ENCODE results near the gene METTL26.

The METTL26 gene

DNA sequence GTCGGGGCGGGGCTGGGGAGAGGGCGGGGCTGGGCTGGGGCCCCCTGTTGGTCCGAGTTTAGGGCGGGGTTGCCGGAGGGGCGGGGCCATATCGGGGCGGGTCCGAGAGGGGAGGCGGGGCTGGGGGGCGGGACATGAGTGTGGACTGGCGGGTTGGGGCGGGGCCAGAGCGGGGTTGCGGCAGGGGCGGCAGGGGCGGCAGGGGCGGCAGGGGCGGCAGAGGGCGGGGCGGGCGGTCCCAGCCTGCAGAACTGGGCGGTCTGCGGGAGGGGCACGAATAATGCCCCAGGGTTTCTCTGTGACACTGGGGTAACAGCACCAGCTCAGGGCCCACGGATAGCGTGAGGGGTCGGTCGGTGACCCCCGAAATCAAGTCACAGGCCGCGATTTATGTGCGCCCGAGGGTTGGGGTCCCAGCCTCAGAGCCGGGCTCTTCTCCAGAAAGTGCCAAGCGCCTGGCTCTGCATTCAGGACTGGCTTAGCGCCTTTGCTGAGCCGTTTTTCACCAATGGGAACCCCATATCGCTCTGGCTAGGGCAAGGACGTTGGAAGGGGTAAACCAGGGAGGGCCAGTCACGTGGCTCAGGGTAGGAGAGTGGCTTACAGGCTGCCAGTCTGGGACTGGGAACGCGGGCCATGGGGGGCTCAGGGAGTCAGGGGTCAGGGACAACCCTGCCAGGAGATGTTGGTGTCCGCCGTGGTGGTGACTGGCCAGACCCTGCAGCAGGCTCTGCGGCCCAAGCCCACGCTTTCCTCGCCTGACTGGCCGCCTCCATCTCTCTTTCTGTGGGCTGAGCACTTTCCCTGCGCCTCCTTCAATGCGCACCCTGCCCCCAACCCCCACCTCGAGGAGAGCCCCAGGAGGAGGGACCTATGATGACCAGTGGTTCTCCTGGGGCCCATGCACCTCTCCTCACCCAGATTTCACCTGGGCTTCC is 1.2 kb upstream of the METTL26 start:
- peak; percentile 89 for DNase-seq (ENCODE audit: low spot score)

DNA sequence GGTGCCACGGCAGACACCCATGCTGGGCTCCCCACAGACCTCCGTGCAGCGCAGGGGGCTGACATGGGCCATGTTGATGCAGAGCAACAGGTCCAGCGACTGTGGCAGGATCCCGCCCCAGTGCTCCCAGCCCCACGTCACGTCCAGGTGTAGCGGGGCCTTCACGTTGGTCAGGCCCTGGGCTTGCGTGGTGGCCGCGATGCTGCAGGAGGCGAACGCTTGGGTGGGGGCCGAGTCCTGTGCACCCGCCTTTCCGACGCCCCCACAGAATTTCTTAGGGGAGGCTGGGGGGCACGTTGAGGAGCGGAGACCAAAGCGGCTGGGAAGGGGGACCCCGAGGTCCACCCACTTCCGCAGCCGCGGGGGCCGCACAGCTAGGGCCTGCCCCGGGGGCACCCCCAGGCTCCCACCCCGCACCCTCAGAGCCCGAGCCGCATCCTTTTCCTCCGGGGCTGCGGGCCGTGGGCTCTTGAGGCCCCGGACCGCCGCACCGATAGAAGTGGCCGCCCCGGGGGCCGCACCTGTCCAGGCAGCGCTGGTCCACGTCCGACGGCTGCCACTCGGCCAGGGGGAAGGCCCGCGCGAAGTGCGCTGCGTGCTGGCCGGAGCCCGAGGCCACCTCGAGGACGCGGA is 416 bp downstream of the METTL26 start:
- no peak for DNase-seq (ENCODE audit: low spot score)

DNA sequence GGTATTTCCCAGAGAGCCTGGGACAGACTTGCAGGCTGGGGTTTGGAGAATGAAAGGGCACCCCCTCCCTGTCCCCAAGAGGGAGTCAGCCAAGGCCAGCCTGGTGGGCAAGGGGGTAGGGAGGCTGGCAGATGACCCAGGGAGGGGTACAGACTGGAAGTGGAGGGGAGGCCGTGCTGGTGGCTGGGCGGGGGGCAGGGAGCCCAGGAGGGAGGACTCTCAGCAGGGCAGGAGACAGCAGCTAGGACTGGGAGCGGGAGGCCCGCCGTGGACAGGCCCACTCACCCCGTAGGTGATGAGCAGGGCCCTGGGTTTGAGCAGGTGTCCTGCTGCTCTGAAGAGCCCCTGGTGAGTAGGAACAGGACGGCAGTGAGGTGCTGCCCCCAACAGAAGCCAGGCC is 1.1 kb downstream of the METTL26 start:
- DNase-seq (ENCODE audit: low spot score): no peak

DNA sequence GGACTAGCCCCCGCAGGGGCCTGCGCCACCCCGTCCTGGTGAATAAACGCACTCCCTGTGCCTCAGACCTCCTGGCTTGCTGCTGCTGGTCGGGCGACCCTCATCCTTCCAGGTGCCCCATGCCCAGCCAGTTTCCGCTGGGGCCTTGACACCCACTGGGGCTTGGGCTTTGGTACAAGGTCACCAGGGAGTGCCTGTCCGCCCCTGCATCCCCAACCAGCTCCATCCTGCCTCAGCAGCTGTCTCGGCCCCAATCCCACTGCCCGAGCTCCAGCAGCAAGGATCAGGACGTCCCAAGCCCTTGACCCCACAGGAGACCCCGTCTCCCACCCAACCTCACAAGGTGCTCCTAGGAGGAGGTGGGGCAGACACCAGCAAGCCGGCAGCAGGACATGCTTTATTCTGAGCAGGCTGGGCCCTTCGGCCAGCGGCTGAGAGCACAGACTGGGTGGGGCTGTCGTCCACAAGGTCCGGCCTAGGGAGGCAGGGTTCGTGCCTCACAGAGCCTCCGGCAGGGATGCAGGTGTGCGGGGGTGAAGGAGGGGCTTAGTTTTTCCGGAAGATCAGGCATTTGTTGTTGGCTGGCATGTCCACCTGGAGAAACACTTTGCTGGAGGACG is 1.9 kb downstream of the METTL26 start:
- DNase-seq (ENCODE audit: low spot score): no peak

- DNase-seq (ENCODE audit: low spot score): no peak
These were observed 2.6 kb downstream of the METTL26 start for GRCh38 chr16:633336-634050.

DNA sequence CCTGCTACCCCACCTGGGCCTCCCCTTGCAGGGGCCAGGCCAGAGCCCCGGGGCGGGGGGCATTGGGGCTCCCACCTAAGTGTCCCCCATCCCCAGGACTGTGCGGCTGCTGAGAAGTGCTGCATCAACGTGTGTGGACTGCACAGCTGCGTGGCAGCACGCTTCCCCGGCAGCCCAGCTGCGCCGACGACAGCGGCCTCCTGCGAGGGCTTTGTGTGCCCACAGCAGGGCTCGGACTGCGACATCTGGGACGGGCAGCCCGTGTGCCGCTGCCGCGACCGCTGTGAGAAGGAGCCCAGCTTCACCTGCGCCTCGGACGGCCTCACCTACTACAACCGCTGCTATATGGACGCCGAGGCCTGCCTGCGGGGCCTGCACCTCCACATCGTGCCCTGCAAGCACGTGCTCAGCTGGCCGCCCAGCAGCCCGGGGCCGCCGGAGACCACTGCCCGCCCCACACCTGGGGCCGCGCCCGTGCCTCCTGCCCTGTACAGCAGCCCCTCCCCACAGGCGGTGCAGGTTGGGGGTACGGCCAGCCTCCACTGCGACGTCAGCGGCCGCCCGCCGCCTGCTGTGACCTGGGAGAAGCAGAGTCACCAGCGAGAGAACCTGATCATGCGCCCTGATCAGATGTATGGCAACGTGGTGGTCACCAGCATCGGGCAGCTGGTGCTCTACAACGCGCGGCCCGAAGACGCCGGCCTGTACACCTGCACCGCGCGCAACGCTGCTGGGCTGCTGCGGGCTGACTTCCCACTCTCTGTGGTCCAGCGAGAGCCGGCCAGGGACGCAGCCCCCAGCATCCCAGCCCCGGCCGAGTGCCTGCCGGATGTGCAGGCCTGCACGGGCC is 3.4 kb downstream of the METTL26 start:
- no peak for DNase-seq (ENCODE audit: low spot score)

DNA sequence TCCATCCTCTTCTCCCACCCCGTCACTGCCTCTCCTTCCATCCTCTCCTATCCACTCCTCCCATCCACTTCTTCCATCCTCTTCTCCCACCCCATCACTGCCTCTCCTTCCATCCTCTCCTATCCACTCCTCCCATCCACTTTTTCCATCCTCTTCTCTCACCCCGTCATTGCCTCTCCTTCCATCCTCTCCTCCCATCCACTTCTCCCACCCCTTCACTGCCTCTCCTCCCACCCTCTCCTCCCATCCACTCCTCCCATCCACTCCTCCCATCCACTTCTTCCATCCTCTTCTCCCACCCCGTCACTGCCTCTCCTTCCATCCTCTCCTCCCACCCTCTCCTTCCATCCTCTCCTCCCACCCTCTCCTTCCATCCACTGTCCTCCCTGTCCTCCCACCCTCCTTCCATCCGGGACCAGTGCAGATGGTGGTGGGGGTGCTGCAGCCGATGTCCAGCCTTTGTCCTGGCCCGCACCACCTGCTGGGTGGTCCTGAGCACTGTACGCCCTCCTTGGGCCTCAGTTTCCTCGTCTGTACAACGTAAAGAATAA is 4.2 kb downstream of the METTL26 start:
- no peak for DNase-seq (ENCODE audit: low spot score)

DNA sequence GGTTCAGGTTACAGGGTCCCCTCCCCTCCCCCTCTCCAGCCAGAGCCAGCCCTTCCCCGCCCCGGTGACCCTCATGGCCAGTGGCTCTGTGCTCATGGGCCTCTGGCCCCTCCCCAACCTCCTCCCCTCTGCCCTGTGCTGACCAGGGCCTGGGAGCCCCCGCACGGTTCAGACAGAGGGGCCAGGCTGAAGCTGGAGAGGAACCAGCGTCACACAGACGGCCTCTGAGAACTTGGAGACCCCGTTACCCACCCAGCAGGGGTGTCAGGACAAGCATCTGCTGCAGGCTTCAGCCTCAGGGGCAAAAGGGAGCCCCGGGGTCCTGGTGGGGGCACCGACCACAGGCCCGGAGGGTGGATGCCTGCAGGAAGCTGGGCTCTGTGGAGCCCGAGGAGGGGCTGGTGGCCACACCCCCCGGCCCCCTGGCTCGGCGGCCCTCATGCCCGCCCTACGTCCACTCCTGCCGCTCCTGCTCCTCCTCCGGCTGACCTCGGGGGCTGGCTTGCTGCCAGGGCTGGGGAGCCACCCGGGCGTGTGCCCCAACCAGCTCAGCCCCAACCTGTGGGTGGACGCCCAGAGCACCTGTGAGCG is 5.2 kb downstream of the METTL26 start, which contains the start of gene WFIKKN1:
WFIKKN1 (plus strand) TSS at position 171 of the 591 bp plus-strand sequence; CDS start at position 440, 269 bp downstream.
- DNase-seq (ENCODE audit: low spot score): no peak

DNA sequence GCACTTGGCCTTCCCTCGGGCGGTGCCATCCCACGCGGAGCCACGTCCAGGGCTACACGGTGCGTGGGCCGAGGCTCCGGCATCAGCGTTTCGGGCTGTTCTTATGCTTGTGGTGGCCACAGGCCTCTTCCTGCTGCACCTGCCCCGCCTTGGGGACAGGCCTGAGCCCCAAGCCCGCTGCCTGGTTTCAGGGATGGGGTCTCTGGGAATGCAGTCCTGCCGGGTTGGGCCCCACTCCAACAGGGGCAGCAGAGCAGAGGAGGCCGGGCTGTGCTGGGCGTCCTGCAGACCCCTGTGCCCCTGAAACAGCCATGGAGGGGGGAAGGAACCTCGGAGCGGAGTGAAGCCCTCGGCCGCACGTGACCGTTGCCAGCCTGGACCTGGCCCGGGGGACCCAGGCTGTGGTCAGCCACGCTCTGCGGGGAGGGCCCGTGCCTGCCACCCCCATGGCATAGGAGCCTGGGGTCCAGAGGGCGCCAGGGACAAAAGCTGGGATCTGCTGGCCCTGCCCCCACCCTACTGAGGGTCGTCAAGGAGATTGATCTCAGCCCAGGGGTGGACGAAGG is 5.8 kb downstream of the METTL26 start:
- no peak for DNase-seq (ENCODE audit: low spot score)

- DNase-seq (ENCODE audit: low spot score): no peak
These were observed 6.3 kb downstream of the METTL26 start for GRCh38 chr16:629833-630248.

- no peak for DNase-seq (ENCODE audit: low spot score)
These were observed 6.8 kb downstream of the METTL26 start for GRCh38 chr16:629185-629832.

- DNase-seq (ENCODE audit: low spot score): no peak
These were observed 7.6 kb downstream of the METTL26 start for GRCh38 chr16:628321-629061.

DNA sequence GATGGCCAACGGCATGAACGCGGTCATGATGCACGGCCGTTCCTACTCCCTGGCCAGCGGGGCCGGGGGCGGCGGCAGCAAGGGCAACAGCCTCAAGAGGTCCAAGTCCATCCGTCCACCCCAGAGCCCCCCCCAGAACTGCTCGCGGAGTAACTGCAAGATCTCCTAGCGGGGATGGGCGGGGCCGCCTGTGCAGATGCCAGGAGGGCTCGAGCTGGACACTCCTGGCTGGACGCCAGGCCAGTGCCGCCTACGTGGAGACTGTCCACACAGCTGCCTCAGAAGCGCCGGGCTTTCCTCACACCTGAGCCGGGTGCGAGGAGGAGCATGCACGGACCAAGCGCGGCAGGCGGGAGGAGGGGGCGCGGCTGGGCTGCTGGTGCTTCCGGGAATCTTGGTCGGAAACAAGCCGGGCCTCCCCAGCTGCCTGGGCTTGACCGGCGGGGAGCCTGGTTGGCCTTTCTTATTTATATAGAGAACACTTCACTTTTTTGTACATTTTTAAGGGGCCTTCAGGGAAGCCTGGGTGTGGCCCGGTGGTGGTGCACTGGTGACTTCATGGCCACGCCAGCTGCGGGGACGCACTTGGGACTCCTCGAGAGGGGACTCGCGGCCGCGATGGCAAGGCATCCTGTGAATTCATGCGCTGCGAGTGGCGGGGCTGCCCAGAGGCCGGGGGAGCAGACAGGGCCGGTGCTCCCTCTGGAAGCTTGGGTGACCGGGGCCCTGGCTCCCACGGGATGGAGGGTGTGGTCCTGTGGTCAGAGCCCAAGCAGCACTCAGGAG is 8.5 kb downstream of the METTL26 start:
- no peak for DNase-seq (ENCODE audit: low spot score)

DNA sequence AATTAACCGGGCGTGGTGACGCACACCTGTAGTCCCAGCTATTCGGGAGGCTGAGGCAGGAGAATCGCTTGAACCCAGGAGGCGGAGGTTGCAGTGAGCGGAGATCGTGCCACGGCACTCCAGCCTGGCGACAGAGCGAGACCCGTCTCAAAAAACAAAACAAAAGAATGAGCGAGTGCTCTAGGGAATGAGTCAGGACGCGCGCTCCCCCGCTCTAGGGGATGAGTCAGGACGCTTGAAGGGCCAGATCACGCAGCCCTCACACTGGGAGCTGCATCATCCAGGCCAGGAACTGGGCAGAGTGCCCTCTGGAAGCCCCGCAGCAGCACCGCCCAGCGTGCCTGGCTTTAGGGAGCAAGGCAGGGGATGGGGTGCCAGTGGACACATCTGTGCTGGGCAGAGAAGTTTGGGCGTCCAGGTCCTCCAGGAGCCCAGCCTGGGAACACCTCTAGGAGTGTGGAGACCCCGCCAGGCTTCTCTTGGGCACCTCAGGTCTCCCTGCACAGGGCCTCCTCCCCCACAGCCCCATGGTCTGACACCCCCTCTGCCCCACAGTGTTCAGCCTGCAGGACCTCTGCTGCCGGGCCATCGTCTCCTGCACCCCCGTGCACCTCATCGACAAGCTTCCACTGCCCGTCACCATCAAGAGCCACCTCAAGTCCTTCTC is 9.2 kb downstream of the METTL26 start:
- DNase-seq (ENCODE audit: low spot score): no peak

DNA sequence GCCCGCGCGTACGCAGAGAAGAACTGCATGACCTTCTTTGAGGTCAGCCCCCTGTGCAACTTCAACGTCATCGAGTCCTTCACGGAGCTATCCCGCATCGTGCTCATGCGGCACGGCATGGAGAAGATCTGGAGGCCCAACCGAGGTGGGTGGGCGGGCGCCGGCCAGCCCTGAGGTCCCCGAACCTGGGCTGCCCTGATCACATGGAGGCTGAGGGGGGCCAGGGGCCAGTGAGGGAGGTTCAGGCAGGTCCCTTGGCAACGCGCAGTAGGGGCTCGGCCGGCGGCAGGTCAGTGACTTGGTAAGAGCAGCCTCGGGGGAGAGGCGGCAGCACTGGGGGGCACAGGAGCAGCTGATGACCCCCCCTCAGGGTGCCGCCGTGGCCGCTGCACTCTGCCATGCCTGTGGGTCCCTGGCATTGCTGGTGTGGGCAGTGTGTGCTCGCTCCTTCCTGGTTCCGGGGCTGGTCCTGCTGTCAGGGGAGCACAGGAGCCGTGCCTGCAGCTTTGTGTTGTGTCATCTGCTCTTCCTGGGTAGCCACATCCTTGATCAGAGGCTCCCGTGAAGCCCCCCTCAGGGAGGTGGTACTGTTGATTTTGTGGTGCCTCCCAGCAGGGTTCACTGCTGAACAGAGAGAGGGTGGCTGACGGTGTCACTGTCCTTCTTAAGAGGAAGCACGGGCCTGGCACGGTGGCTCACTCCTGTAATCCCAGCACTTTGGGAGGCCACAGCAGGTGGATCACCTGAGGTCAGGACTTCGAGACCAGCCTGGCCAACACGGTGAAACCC is 9.9 kb downstream of the METTL26 start:
- no peak for DNase-seq (ENCODE audit: low spot score)

GRCh38 chr16:625117-625976 is 10.8 kb downstream of the METTL26 start:
- no peak for DNase-seq (ENCODE audit: low spot score)

Data from hematopoietic multipotent progenitor cell treated with erythropoietin and hydrocortisone succinate and interleukin-3 and kit ligand, for 15 days (in vitro differentiated cells).